ENCODE measurements around the gene IFT27.

IFT27 gene

DNA sequence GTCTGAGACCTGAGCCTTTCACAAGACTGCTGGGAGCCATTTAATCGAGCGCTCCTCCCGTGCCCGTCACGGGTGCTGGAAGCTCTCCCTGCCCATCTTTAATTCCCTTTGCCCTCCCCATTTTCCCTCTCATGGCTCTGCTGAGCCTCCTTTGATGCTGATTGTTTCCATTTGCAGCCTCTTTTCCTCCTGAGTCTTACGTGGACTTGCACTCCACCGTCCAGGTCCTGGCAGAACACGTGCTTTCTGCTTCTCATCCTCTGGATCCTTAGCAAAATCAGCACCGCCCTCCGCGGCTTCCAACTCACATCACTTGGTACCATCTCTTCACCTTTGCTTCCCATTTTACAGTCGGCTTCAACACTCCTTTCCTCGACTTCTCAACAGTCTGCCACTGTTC, 7.3 kb downstream of the IFT27 start:
- Histone ChIP-seq H3K27me3 (ENCODE audit: control insufficient read depth, insufficient read depth, low read length) (no peaks in the 10 kb centered on the region), H3K9ac (ENCODE audit: low read length) (no peak overlapping the region), H3K4me3 (ENCODE audit: low read length) (no peak overlapping the region), H3K4me1 (ENCODE audit: control insufficient read depth, insufficient read depth, low read length) (no peaks in the 10 kb centered on the region), H3K36me3 (ENCODE audit: control insufficient read depth, insufficient read depth, low read length) (peaks cover 6% of the 10 kb centered on the region), H3K27ac (ENCODE audit: low read depth, low read length) (no peak overlapping the region)

DNA sequence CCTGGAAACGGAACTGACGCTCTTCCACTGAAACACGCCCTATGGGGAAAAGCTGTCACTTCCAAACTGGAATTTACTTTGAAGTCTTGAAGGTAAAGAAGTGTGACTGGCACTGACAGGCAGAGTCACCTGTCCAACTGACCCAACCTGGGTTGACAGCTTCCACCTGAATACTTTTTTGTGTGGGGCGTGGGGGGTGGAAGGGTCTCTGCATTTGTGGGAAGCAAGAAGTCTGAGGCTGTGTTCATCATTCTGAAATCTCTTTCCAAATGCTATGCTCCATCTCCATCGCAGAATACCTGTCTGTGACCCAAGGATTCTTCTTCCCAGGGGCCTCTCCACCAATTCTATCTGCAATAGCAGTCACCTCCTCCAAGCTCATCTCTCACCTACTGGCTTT, 7.8 kb downstream of the IFT27 start:
- Histone ChIP-seq H3K9ac (ENCODE audit: low read length) (no peak overlapping the region), H3K27me3 (ENCODE audit: control insufficient read depth, insufficient read depth, low read length) (no peaks in the 10 kb centered on the region), H3K4me1 (ENCODE audit: control insufficient read depth, insufficient read depth, low read length) (peaks cover under 1% of the 10 kb centered on the region), H3K27ac (ENCODE audit: low read depth, low read length) (no peak overlapping the region), H3K36me3 (ENCODE audit: control insufficient read depth, insufficient read depth, low read length) (peaks cover 6% of the 10 kb centered on the region), H3K4me3 (ENCODE audit: low read length) (no peak overlapping the region)

GRCh38 chr22:36767035-36767775, 8.7 kb downstream of the IFT27 start:
- Histone ChIP-seq H3K27me3 (ENCODE audit: control insufficient read depth, insufficient read depth, low read length) (no peaks in the 10 kb centered on the region), H3K36me3 (ENCODE audit: control insufficient read depth, insufficient read depth, low read length) (peaks cover 6% of the 10 kb centered on the region), H3K27ac (ENCODE audit: low read depth, low read length) (no peak overlapping the region)

DNA sequence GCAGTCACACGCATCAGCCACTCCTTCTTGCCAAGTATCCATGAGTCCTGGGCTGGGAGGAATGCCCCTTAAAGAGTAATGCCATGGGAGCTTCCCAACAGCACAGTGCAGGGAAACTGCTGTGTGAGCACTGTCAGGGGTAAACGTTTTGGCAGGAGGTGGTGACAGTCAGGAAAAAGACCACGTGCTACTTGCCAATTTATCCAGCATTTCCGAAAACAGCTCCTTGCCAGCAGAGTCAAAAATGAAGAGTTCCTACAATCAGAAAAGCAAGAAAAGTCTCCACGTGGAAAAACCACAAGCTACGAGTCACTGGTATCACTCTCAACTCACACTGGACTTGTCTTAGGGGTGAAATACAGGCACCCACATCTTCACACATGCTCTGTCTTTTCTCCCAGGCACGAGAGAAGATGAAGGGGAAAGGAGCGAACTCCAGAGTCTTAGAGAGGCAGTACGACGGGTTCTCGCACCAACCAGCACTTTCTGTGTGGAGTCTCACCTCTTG, 9.9 kb downstream of the IFT27 start:
- Histone ChIP-seq H3K27me3 (ENCODE audit: control insufficient read depth, insufficient read depth, low read length) (no peaks in the 10 kb centered on the region), H3K4me1 (ENCODE audit: control insufficient read depth, insufficient read depth, low read length) (peaks cover 9% of the 10 kb centered on the region), H3K36me3 (ENCODE audit: control insufficient read depth, insufficient read depth, low read length) (peaks cover 6% of the 10 kb centered on the region), H3K27ac (ENCODE audit: low read depth, low read length) (no peak overlapping the region), H3K9ac (ENCODE audit: low read length) (no peak overlapping the region), H3K4me3 (ENCODE audit: low read length) (no peak overlapping the region)

More at GRCh38 chr22:36767035-36767775, 8.7 kb downstream of the IFT27 start:
- H3K4me1 ChIP-seq (ENCODE audit: control insufficient read depth, insufficient read depth, low read length) = peaks cover 8% of the 10 kb centered on the region
- no peak overlapping the region for H3K9ac ChIP-seq (ENCODE audit: low read length)
- no peak overlapping the region for H3K4me3 ChIP-seq (ENCODE audit: low read length)

- Histone ChIP-seq H3K27ac (ENCODE audit: low read depth, low read length) (no peak overlapping the region), H3K4me3 (ENCODE audit: low read length) (no peak overlapping the region), H3K27me3 (ENCODE audit: control insufficient read depth, insufficient read depth, low read length) (no peaks in the 10 kb centered on the region), H3K9ac (ENCODE audit: low read length) (no peak overlapping the region), H3K36me3 (ENCODE audit: control insufficient read depth, insufficient read depth, low read length) (peaks cover 6% of the 10 kb centered on the region), H3K4me1 (ENCODE audit: control insufficient read depth, insufficient read depth, low read length) (peaks cover 11% of the 10 kb centered on the region)
These were observed 10.6 kb downstream of the IFT27 start for GRCh38 chr22:36765131-36765942.

GRCh38 chr22:36764641-36765040, 11.3 kb downstream of the IFT27 start:
- no peak overlapping the region for H3K9ac ChIP-seq (ENCODE audit: low read length)
- peaks cover 11% of the 10 kb centered on the region for H3K4me1 ChIP-seq (ENCODE audit: control insufficient read depth, insufficient read depth, low read length)
- no peak overlapping the region for H3K27ac ChIP-seq (ENCODE audit: low read depth, low read length)
- peaks cover 6% of the 10 kb centered on the region for H3K36me3 ChIP-seq (ENCODE audit: control insufficient read depth, insufficient read depth, low read length)
- H3K4me3 ChIP-seq (ENCODE audit: low read length) = no peak overlapping the region
- no peaks in the 10 kb centered on the region for H3K27me3 ChIP-seq (ENCODE audit: control insufficient read depth, insufficient read depth, low read length)

DNA sequence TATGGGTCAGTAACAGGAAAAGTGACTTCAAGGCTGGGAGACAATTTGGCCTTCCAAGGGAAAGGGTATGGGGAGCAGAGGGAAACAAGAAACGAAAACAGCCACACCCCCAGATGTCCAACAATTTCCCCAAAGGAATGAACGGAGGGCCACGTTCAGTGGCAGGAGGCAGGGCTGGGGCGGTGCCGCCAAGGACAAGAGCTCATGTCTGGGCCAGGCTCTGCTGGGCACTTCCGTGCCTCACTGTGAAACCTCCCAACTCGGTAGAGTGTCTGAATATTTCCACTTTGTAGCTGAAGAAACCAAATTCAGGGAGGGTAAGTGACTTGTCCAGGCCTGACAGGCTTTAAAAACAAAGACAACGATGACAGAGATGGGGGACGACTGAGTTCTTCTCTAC, 11.9 kb downstream of the IFT27 start:
- Histone ChIP-seq H3K36me3 (ENCODE audit: control insufficient read depth, insufficient read depth, low read length) (peaks cover 6% of the 10 kb centered on the region), H3K9ac (ENCODE audit: low read length) (no peak overlapping the region), H3K4me3 (ENCODE audit: low read length) (no peak overlapping the region), H3K4me1 (ENCODE audit: control insufficient read depth, insufficient read depth, low read length) (peaks cover 11% of the 10 kb centered on the region), H3K27me3 (ENCODE audit: control insufficient read depth, insufficient read depth, low read length) (no peaks in the 10 kb centered on the region), H3K27ac (ENCODE audit: low read depth, low read length) (no peak overlapping the region)

- H3K4me3 ChIP-seq (ENCODE audit: low read length) = no peak overlapping the region
- H3K36me3 ChIP-seq (ENCODE audit: control insufficient read depth, insufficient read depth, low read length) = peaks cover 6% of the 10 kb centered on the region
- no peak overlapping the region for H3K27ac ChIP-seq (ENCODE audit: low read depth, low read length)
- no peaks in the 10 kb centered on the region for H3K27me3 ChIP-seq (ENCODE audit: control insufficient read depth, insufficient read depth, low read length)
- no peak overlapping the region for H3K9ac ChIP-seq (ENCODE audit: low read length)
- peaks cover 11% of the 10 kb centered on the region for H3K4me1 ChIP-seq (ENCODE audit: control insufficient read depth, insufficient read depth, low read length)
These were observed 12.3 kb downstream of the IFT27 start for GRCh38 chr22:36763576-36763975.

DNA sequence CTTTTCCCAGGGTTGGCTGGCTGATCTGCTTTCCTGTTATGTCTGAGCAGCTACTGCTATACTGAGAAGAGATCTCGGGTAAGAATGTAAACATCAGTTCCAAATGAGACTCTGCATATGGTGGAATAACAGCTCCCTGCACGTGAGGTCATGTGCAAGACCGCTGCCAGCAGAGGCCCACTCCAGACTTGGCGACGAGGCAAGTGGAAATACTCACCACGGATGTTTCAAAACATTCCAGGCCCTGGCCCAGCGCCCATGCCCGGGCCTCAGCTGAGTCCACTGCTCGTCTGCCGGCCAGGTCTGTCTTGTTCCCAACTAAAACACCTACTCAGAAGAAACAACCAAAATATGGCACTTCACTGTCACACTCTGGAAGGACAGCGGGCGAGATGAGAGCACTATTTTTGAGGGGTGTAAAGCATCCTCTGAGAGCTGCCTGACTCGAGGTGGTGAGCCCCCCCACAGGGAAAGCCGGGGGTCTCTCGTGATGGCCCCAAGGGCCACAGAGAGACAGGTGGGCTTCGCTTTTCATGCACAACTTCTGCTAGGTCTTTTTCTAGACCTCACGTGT, 13.1 kb downstream of the IFT27 start:
- H3K27me3 ChIP-seq (ENCODE audit: control insufficient read depth, insufficient read depth, low read length) = no peaks in the 10 kb centered on the region
- no peak overlapping the region for H3K9ac ChIP-seq (ENCODE audit: low read length)
- H3K27ac ChIP-seq (ENCODE audit: low read depth, low read length) = peak overlapping the region; percentile 38
- peaks cover 6% of the 10 kb centered on the region for H3K36me3 ChIP-seq (ENCODE audit: control insufficient read depth, insufficient read depth, low read length)
- H3K4me3 ChIP-seq (ENCODE audit: low read length) = no peak overlapping the region
- peaks cover 11% of the 10 kb centered on the region for H3K4me1 ChIP-seq (ENCODE audit: control insufficient read depth, insufficient read depth, low read length)

GRCh38 chr22:36761553-36762240, 14.2 kb downstream of the IFT27 start:
- Histone ChIP-seq H3K27me3 (ENCODE audit: control insufficient read depth, insufficient read depth, low read length) (no peaks in the 10 kb centered on the region), H3K9ac (ENCODE audit: low read length) (no peak overlapping the region), H3K27ac (ENCODE audit: low read depth, low read length) (no peak overlapping the region), H3K36me3 (ENCODE audit: control insufficient read depth, insufficient read depth, low read length) (no peaks in the 10 kb centered on the region), H3K4me1 (ENCODE audit: control insufficient read depth, insufficient read depth, low read length) (peaks cover 11% of the 10 kb centered on the region), H3K4me3 (ENCODE audit: low read length) (no peak overlapping the region)

DNA sequence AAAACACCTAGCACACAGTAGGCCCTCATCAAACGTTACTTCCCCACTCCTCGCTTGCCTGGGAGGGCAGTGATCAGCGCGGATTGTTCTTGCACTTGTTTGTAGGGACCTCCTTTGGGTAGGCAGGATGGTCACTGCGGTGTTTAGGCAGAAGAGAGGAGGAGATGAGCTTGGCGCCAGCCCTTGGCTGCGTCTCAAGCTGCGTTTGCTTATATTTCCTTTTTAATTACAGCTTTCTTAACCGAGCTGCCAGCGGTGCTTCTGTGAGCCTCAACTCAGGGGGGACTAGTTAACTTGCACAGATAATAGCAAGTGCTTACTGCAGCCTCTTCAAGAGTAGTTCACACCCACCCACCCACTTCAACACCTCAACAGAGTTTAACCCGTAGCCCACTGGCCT, 15.1 kb downstream of the IFT27 start:
- H3K27me3 ChIP-seq (ENCODE audit: control insufficient read depth, insufficient read depth, low read length) = no peaks in the 10 kb centered on the region
- peaks cover 11% of the 10 kb centered on the region for H3K4me1 ChIP-seq (ENCODE audit: control insufficient read depth, insufficient read depth, low read length)
- H3K9ac ChIP-seq (ENCODE audit: low read length) = no peak overlapping the region
- H3K4me3 ChIP-seq (ENCODE audit: low read length) = no peak overlapping the region
- no peaks in the 10 kb centered on the region for H3K36me3 ChIP-seq (ENCODE audit: control insufficient read depth, insufficient read depth, low read length)
- no peak overlapping the region for H3K27ac ChIP-seq (ENCODE audit: low read depth, low read length)
